Measurements from ENCODE around the gene F3.
A peak's percentile ranks its signal among the peaks of the same experiment; 100 is the strongest.

- TF ChIP-seq CTCF (optimal IDR thresholded peaks at IDR 0.05 in 1 of 3, IDR thresholded peaks at IDR 0.05 in 1 of 3, conservative IDR thresholded peaks at IDR 0.05 in 1 of 3; ENCODE audit: extremely low read depth in 1 of 3, insufficient read depth in 2 of 3, low read length in 3 of 3), result peak in 2 of 3 experiments; percentile 13 to 16
- TF ChIP-seq EZH2 (IDR thresholded peaks at IDR 0.05; ENCODE audit: low read length), result no peak
Observed at GRCh38 chr1:94541246-94542087, at the start of gene F3.
